Measurements from ENCODE around the gene FMNL3. TPM values are rescaled to one million over a fixed set of nuclear protein-coding genes. Genes with fewer than 3 reads are reported as not detected.

The FMNL3 gene
- polyA plus RNA-seq, 1 of the 3 experiments (the other 2 are of a cell fraction) = 10.2 TPM

DNA sequence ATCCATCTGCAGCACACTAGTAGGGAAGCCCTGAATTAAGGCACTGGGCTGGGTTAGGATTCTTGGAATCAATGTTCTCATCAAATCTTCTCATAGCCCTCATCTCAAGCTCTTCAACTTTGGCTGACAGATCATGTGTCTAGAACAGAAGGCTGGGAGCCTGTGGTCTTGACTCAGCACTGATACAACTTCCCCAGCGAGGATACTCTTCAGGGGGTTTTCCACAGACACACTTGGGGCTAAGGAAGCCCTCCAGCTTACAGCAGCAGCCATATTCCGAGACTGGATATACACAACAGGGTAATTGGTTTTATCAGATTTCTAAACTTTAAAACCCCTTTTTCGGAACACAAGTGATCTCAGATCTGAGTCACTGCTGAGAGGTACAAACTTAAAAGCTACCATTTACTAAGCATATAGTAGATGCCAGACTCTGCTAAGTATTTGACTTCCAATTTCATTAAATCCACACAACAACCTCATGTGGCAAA, 3.5 kb downstream of the FMNL3 start (continued):
- TF ChIP-seq, protein P1, sequence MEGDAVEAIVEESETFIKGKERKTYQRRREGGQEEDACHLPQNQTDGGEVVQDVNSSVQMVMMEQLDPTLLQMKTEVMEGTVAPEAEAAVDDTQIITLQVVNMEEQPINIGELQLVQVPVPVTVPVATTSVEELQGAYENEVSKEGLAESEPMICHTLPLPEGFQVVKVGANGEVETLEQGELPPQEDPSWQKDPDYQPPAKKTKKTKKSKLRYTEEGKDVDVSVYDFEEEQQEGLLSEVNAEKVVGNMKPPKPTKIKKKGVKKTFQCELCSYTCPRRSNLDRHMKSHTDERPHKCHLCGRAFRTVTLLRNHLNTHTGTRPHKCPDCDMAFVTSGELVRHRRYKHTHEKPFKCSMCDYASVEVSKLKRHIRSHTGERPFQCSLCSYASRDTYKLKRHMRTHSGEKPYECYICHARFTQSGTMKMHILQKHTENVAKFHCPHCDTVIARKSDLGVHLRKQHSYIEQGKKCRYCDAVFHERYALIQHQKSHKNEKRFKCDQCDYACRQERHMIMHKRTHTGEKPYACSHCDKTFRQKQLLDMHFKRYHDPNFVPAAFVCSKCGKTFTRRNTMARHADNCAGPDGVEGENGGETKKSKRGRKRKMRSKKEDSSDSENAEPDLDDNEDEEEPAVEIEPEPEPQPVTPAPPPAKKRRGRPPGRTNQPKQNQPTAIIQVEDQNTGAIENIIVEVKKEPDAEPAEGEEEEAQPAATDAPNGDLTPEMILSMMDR (IDR thresholded peaks at IDR 0.05) = no peak
- no peak for TF ChIP-seq FOXJ3 (CRISPR knock-in tag; IDR thresholded peaks at IDR 0.05)
- peak; percentile 19; the same call in 1 of the 2 replicates for TF ChIP-seq JUND (IDR thresholded peaks at IDR 0.05)
- no peak for TF ChIP-seq TAF1 (IDR thresholded peaks at IDR 0.05; ENCODE audit: borderline replicate concordance, low read depth, low read length)
- TF ChIP-seq FOSL2 (IDR thresholded peaks at IDR 0.05; ENCODE audit: borderline replicate concordance, low read depth) = peak; percentile 20; the same call in 1 of the 2 replicates
- TF ChIP-seq MEF2A (IDR thresholded peaks at IDR 0.05; ENCODE audit: borderline replicate concordance, low read depth) = no peak
- TF ChIP-seq, protein P2, sequence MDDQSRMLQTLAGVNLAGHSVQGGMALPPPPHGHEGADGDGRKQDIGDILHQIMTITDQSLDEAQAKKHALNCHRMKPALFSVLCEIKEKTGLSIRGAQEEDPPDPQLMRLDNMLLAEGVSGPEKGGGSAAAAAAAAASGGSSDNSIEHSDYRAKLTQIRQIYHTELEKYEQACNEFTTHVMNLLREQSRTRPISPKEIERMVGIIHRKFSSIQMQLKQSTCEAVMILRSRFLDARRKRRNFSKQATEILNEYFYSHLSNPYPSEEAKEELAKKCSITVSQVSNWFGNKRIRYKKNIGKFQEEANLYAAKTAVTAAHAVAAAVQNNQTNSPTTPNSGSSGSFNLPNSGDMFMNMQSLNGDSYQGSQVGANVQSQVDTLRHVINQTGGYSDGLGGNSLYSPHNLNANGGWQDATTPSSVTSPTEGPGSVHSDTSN (IDR thresholded peaks at IDR 0.05) = no peak
- no peak for TF ChIP-seq MXI1 (IDR thresholded peaks at IDR 0.05; ENCODE audit: low read depth, low read length)
- 0 out of 2 replicates have a peak, but pooled peaks have one; percentile 23 for TF ChIP-seq YY1 (IDR thresholded peaks at IDR 0.05; ENCODE audit: low read depth)
- no peak for TF ChIP-seq FOXM1 (IDR thresholded peaks at IDR 0.05; ENCODE audit: low read depth)
- TF ChIP-seq, protein P3, sequence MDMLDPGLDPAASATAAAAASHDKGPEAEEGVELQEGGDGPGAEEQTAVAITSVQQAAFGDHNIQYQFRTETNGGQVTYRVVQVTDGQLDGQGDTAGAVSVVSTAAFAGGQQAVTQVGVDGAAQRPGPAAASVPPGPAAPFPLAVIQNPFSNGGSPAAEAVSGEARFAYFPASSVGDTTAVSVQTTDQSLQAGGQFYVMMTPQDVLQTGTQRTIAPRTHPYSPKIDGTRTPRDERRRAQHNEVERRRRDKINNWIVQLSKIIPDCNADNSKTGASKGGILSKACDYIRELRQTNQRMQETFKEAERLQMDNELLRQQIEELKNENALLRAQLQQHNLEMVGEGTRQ (IDR thresholded peaks at IDR 0.05; ENCODE audit: borderline replicate concordance, low read depth, low read length) = no peak
- TF ChIP-seq GATA2 (CRISPR knock-in tag; IDR thresholded peaks at IDR 0.05) = no peak
- TF ChIP-seq SMC3 (IDR thresholded peaks at IDR 0.05; ENCODE audit: low read depth, low read length) = no peak
- no peak for TF ChIP-seq EZH2phosphoT487 (IDR thresholded peaks at IDR 0.05; ENCODE audit: borderline replicate concordance, low read depth)
- no peak for TF ChIP-seq EP300 (IDR thresholded peaks at IDR 0.05; ENCODE audit: borderline replicate concordance in 1 of 2, low read depth in 1 of 2, low read length in 1 of 2)
- no peak for TF ChIP-seq CHD2 (IDR thresholded peaks at IDR 0.05; ENCODE audit: low read length, partially characterized antibody)
- TF ChIP-seq RXRA (IDR thresholded peaks at IDR 0.05; ENCODE audit: borderline replicate concordance, low read depth) = no peak
- no peak for TF ChIP-seq SIN3A (IDR thresholded peaks at IDR 0.05; ENCODE audit: borderline replicate concordance, low read depth, low read length)
- TF ChIP-seq TCF12 (IDR thresholded peaks at IDR 0.05) = peak; percentile 49
- no peak for TF ChIP-seq TEAD4 (IDR thresholded peaks at IDR 0.05; ENCODE audit: borderline replicate concordance, insufficient read depth)
- TF ChIP-seq NRF1 (IDR thresholded peaks at IDR 0.05; ENCODE audit: low read depth, low read length) = no peak
